Mesenchymal stem cell (in vitro differentiated cells and primary cell): ENCODE results near the gene RHOBTB3.
A peak's percentile ranks its signal among the peaks of the same experiment; 100 is the strongest.

Experiments
- DNase-seq: peaks from one replicate; pipeline ENCODE4 v3.0.0-alpha.2; 2013
- H2AFZ ChIP-seq: one replicate; pipeline ENCODE4 v1.6.1; 2013; ENCODE audit warnings: low read depth, mild to moderate bottlenecking, control low read depth, inconsistent platforms, low read length, moderate library complexity
- H2AK5ac ChIP-seq: 2 replicates; pipeline ENCODE4 v1.6.1; 2013; ENCODE audit warnings: low read length, moderate library complexity, mild to moderate bottlenecking, inconsistent platforms; ENCODE audit not compliant: severe bottlenecking
- H2BK120ac ChIP-seq: one replicate; pipeline ENCODE4 v1.6.1; 2013; ENCODE audit warnings: low read depth, mild to moderate bottlenecking, inconsistent platforms, low read length, moderate library complexity
- H2BK12ac ChIP-seq, 2 experiments: one replicate each; pipeline ENCODE4 v1.6.1; 2013; ENCODE audit warnings: inconsistent platforms in 2 of 2, low read length in 2 of 2, mild to moderate bottlenecking in 2 of 2, moderate library complexity in 2 of 2, control low read depth in 1 of 2
- H2BK15ac ChIP-seq: one replicate; pipeline ENCODE4 v1.6.1; 2013; ENCODE audit warnings: mild to moderate bottlenecking, low read depth, inconsistent platforms; ENCODE audit not compliant: poor library complexity, severe bottlenecking
- H2BK5ac ChIP-seq: 2 replicates; pipeline ENCODE4 v1.6.1; 2013; ENCODE audit warnings: low read depth, mild to moderate bottlenecking, low read length, control low read depth, inconsistent platforms; ENCODE audit not compliant: poor library complexity, severe bottlenecking
- H3K14ac ChIP-seq, 2 experiments: one replicate each; pipeline ENCODE4 v1.6.1; 2013; ENCODE audit warnings: inconsistent platforms in 2 of 2, low read length in 2 of 2, control low read depth in 1 of 2, mild to moderate bottlenecking in 1 of 2, moderate library complexity in 1 of 2
- H3K18ac ChIP-seq, 2 experiments: one replicate each; pipeline ENCODE4 v1.6.1; 2013; ENCODE audit warnings: inconsistent platforms in 2 of 2, low read length in 2 of 2, control low read depth in 1 of 2, low read depth in 1 of 2, mild to moderate bottlenecking in 1 of 2
- H3K23ac ChIP-seq, 2 experiments: one replicate each; pipeline ENCODE4 v1.6.1; 2013; ENCODE audit warnings: inconsistent platforms in 2 of 2, low read length in 2 of 2, mild to moderate bottlenecking in 2 of 2, moderate library complexity in 2 of 2, control low read depth in 1 of 2
- H3K27ac ChIP-seq: 2 replicates; pipeline ENCODE4 v1.5.1; 2013; ENCODE audit warnings: mild to moderate bottlenecking, moderate library complexity, low read length, control low read depth, inconsistent platforms; ENCODE audit not compliant: poor library complexity, severe bottlenecking
- H3K27me3 ChIP-seq, 2 experiments: 2 replicates each; pipeline versions ENCODE4 v1.6.1 to v1.7.0; 2013; ENCODE audit warnings: low read length in 2 of 2, mild to moderate bottlenecking in 2 of 2, moderate library complexity in 2 of 2, control low read depth in 1 of 2, inconsistent platforms in 1 of 2; ENCODE audit not compliant: control insufficient read depth in 1 of 2, insufficient read depth in 1 of 2
- H3K36me3 ChIP-seq, 2 experiments: 2 replicates each; pipeline versions ENCODE4 v1.6.1 to v1.7.0; 2013; ENCODE audit warnings: low read length in 2 of 2, control low read depth in 1 of 2, inconsistent platforms in 1 of 2, low read depth in 1 of 2, mild to moderate bottlenecking in 1 of 2; ENCODE audit not compliant: insufficient read depth in 2 of 2, control insufficient read depth in 1 of 2
- H3K4ac ChIP-seq, 2 experiments: one replicate each; pipeline ENCODE4 v1.6.1; 2013; ENCODE audit warnings: inconsistent platforms in 2 of 2, low read length in 2 of 2, mild to moderate bottlenecking in 2 of 2, moderate library complexity in 2 of 2, control low read depth in 1 of 2, low read depth in 1 of 2
- H3K4me1 ChIP-seq: 2 replicates; pipeline ENCODE4 v1.6.1; 2013; ENCODE audit warnings: low read depth, low read length, control low read depth; ENCODE audit not compliant: control insufficient read depth, insufficient read depth
- H3K4me2 ChIP-seq: 2 replicates; pipeline ENCODE4 v1.6.1; 2013; ENCODE audit warnings: low read length, mild to moderate bottlenecking, inconsistent platforms; ENCODE audit not compliant: poor library complexity, severe bottlenecking
- H3K4me3 ChIP-seq, 2 experiments: 2 replicates each; pipeline versions ENCODE4 v1.5.1 to v1.7.0; 2013; ENCODE audit warnings: low read length in 2 of 2, mild to moderate bottlenecking in 2 of 2, control low read depth in 1 of 2, low read depth in 1 of 2; ENCODE audit not compliant: insufficient read depth in 1 of 2
- H3K79me1 ChIP-seq: replicated peaks from 2 replicates; pipeline ENCODE4 v1.6.1; 2013; ENCODE audit warnings: mild to moderate bottlenecking, control low read depth, low read length, inconsistent platforms; ENCODE audit not compliant: poor library complexity, severe bottlenecking
- H3K9ac ChIP-seq: 2 replicates; pipeline ENCODE4 v1.7.0; 2013; ENCODE audit warnings: mild to moderate bottlenecking, low read length, moderate library complexity
- H3K9me3 ChIP-seq: 2 replicates; pipeline ENCODE4 v1.7.0; 2013; ENCODE audit warnings: mild to moderate bottlenecking, low read length; ENCODE audit not compliant: control insufficient read depth
- H4K8ac ChIP-seq: one replicate; pipeline ENCODE4 v1.6.1; 2013; ENCODE audit warnings: inconsistent platforms, mild to moderate bottlenecking, low read length, moderate library complexity
- H4K91ac ChIP-seq: one replicate; pipeline ENCODE4 v1.6.1; 2013; ENCODE audit warnings: mild to moderate bottlenecking, low read length, inconsistent platforms
- WGBS: methylation state at CpG from one replicate; pipeline ENCODE4 v1.1.7; 2013; ENCODE audit warnings: mixed read lengths; 5-methylcytosine and 5-hydroxymethylcytosine counted together

The RHOBTB3 gene

DNA sequence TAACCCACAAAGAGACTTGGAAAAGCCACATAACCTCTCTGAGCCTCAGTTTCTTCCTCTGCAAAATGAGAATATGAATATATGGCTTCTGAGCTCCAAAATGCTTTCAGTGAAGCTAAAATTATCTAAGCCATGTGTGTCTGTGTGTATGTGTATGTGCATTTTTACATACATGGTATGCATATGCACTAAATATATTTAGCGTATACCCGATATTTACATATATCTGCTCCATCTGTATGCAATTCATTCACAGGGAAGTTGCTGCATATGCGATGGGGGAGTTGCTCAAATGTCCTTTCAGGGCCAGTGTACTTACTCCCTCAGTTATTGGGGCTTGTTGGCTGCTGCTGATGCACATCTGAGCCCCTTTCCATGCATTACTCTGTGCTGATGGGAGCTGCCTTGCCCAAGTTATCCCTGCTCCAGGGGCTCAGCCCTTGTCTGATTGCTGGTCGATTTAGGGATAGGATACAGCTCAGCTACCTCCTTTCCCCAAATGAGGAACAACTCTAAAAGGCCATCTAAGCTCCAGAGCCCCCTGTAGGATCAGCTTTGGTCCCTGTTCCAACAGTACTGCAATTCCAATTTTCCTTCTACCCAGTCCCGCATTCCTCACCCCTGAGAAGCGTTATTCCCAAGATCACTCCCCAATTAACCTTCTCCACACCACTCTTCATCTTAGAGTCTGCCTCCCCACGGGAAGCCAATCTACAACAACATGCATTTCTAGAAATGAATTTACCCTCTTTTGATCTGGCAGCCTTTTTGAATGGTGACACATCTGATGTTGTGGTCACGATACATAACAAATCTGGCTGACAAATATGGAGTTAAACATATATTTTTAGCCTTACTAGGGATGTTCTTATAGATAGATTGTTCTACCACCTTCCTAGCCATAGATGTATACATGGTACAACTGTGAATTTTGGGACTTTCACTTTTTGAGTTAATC is 15.9 kb downstream of the RHOBTB3 start:
- H4K8ac ChIP-seq, result no peak overlapping the region
- no peak overlapping the region for H2BK120ac ChIP-seq
- H3K4me1 ChIP-seq, result peaks cover 2% of the 10 kb centered on the region
- DNase-seq, result no peak
- peaks cover 22 to 83% of the 10 kb centered on the region in 2 experiments for H3K36me3 ChIP-seq
- H3K27me3 ChIP-seq, result no peaks in the 10 kb centered on the region
- H3K27ac ChIP-seq, result no peak overlapping the region
- no peak overlapping the region for H3K9ac ChIP-seq
- H3K4me2 ChIP-seq, result no peak overlapping the region
- no peak overlapping the region for H2AK5ac ChIP-seq
- no peak overlapping the region for H3K18ac ChIP-seq
- H3K23ac ChIP-seq, result no peak overlapping the region
- no peak overlapping the region for H4K91ac ChIP-seq
- H3K79me1 ChIP-seq, result peaks cover 23% of the 10 kb centered on the region
- H3K4ac ChIP-seq, result no peak overlapping the region
- no peak overlapping the region for H2BK5ac ChIP-seq
- no peaks in the 10 kb centered on the region for H3K9me3 ChIP-seq
- H2AFZ ChIP-seq, result no peak overlapping the region
- no peak overlapping the region for H2BK12ac ChIP-seq
- H3K14ac ChIP-seq, result no peak overlapping the region
- H2BK15ac ChIP-seq, result no peak overlapping the region
- H3K4me3 ChIP-seq, result no peak overlapping the region
- WGBS, result 98% methylated on average over 7 of the region's 8 CpGs

DNA sequence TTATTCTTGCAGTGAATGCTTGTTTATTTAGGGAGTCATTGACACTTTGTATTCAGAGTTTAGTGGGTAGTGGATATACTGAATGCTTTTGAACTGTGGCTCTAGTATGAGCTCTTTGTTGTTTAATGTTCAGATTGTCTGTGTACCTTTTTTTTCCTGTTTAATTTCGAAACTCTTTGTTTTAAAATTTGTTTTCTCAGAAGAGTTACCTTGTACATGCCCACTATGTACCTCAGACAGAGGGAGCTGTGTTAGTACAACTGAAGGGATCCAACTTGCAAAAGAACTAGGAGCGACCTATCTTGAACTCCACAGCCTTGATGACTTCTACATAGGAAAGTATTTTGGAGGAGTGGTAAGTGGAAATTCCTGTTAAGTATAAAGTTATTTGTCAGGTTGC is 17.0 kb downstream of the RHOBTB3 start:
- Histone ChIP-seq H2AK5ac (no peak overlapping the region), H3K36me3 (peaks cover 24 to 86% of the 10 kb centered on the region in 2 experiments), H3K18ac (no peak overlapping the region), H4K91ac (no peak overlapping the region), H3K4me2 (no peak overlapping the region), H2BK120ac (no peak overlapping the region), H3K4me1 (peaks cover 2% of the 10 kb centered on the region), H3K4me3 (no peak overlapping the region), H2BK12ac (no peak overlapping the region), H3K4ac (no peak overlapping the region), H3K9ac (no peak overlapping the region), H2BK5ac (no peak overlapping the region), H3K27ac (no peak overlapping the region), H3K27me3 (no peaks in the 10 kb centered on the region), H4K8ac (no peak overlapping the region), H2BK15ac (no peak overlapping the region), H3K9me3 (no peaks in the 10 kb centered on the region), H3K14ac (no peak overlapping the region), H3K79me1 (peaks cover 23% of the 10 kb centered on the region), H2AFZ (no peak overlapping the region), H3K23ac (no peak overlapping the region)
- 100% methylated on average over 1 of the region's 2 CpGs for WGBS
- DNase-seq, result no peak

- Histone ChIP-seq H2BK5ac (no peak overlapping the region), H3K4me2 (no peak overlapping the region), H3K79me1 (peaks cover 26% of the 10 kb centered on the region), H2BK120ac (no peak overlapping the region), H3K9me3 (no peaks in the 10 kb centered on the region), H3K27ac (no peak overlapping the region), H2AFZ (no peak overlapping the region), H3K18ac (no peak overlapping the region), H3K14ac (peak overlapping the region in 1 of 2 experiments; percentile 49), H3K23ac (no peak overlapping the region), H3K4me1 (peaks cover 10% of the 10 kb centered on the region), H4K8ac (no peak overlapping the region), H2AK5ac (peak overlapping the region; percentile 85), H3K4ac (no peak overlapping the region), H3K4me3 (no peak overlapping the region), H4K91ac (no peak overlapping the region), H2BK15ac (no peak overlapping the region), H3K36me3 (peaks cover 27 to 85% of the 10 kb centered on the region in 2 experiments), H2BK12ac (no peak overlapping the region), H3K9ac (no peak overlapping the region), H3K27me3 (no peaks in the 10 kb centered on the region)
- whole genome bisulfite sequencing, result no CpG with 5 or more reads among the region's 2 CpGs
- DNase-seq, result no peak
Observed at GRCh38 chr5:95754545-95754944, 23.4 kb downstream of the RHOBTB3 start.

DNA sequence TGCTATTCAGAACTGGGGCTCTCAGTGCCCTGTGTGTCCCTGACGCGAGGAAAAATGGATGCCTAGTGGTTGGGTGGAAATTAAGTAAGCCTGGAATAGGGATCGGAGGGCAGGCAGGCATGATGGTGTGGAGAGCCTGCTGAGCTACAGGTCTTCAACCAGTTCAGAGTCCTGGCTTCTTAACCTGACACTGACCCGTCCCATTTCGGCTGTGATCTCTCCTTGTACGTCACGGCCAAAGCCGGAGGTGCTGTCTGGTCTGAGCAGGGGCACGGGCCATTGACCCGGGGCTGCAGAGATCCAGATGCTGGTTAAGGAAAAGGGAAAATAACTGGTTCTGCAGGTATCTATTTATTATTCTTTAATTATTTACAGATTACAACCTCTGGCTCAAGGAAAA is 27.9 kb downstream of the RHOBTB3 start:
- H3K23ac ChIP-seq, result peak overlapping the region in 1 of 2 experiments; percentile 80
- H3K36me3 ChIP-seq, result peaks cover 12 to 57% of the 10 kb centered on the region in 2 experiments
- no peak overlapping the region for H3K4me3 ChIP-seq
- peak overlapping the region; percentile 35 for H4K8ac ChIP-seq
- peak overlapping the region; percentile 83 for H3K27ac ChIP-seq
- H2BK12ac ChIP-seq, result peak overlapping the region; percentile 14 to 61
- H2AK5ac ChIP-seq, result peak overlapping the region; percentile 100
- peak; percentile 15 for DNase-seq
- H3K14ac ChIP-seq, result peak overlapping the region in 1 of 2 experiments; percentile 44
- peak overlapping the region; percentile 96 for H2BK120ac ChIP-seq
- H4K91ac ChIP-seq, result peak overlapping the region; percentile 82
- H3K9me3 ChIP-seq, result no peaks in the 10 kb centered on the region
- WGBS, result 81% methylated on average over 8 of the region's 10 CpGs
- no peak overlapping the region for H2BK15ac ChIP-seq
- H3K4ac ChIP-seq, result peak overlapping the region; percentile 9 to 22
- H3K79me1 ChIP-seq, result peaks cover 15% of the 10 kb centered on the region
- peak overlapping the region; percentile 2 for H3K4me2 ChIP-seq
- no peak overlapping the region for H3K9ac ChIP-seq
- H2AFZ ChIP-seq, result no peak overlapping the region
- no peaks in the 10 kb centered on the region for H3K27me3 ChIP-seq
- H2BK5ac ChIP-seq, result peak overlapping the region; percentile 21
- H3K4me1 ChIP-seq, result peaks cover 19% of the 10 kb centered on the region
- H3K18ac ChIP-seq, result peak overlapping the region in 1 of 2 experiments; percentile 80
